ENCODE data around the gene RANBP10. TPM values are rescaled to one million over a fixed set of nuclear protein-coding genes. Genes with fewer than 3 reads are reported as not detected.

RANBP10 gene
- total and polyA plus RNA-seq, 2 of the 13 experiments (the other 11 are each of a cell fraction or from before 2014, with no cell fraction given): 9.2 to 22.7 TPM

- TF ChIP-seq ZNF704 (CRISPR knock-in tag; IDR thresholded peaks at IDR 0.05; ENCODE audit: borderline replicate concordance): peak; percentile 81; the same call in 1 of the 2 replicates
- TF ChIP-seq HNRNPUL1 (IDR thresholded peaks at IDR 0.05; ENCODE audit: low read depth, low read length): peak; percentile 59; the same call in 1 of the 2 replicates
- peak; percentile 90 for TF ChIP-seq YY1 (IDR thresholded peaks at IDR 0.05; ENCODE audit: insufficient read depth, insufficient replicate concordance, low read depth, low read length)
- no peak for TF ChIP-seq KIAA2018 (CRISPR knock-in tag; IDR thresholded peaks at IDR 0.05; ENCODE audit: borderline replicate concordance)
- TF ChIP-seq ZNF816 (CRISPR knock-in tag; IDR thresholded peaks at IDR 0.05; ENCODE audit: borderline replicate concordance): peak; percentile 84; the same call in 1 of the 2 replicates
- peak; percentile 84 for TF ChIP-seq YEATS4 (CRISPR knock-in tag; IDR thresholded peaks at IDR 0.05; ENCODE audit: borderline replicate concordance)
- TF ChIP-seq ZNF687 (CRISPR knock-in tag; IDR thresholded peaks at IDR 0.05): peak; percentile 96
- TF ChIP-seq REPIN1 (CRISPR knock-in tag; IDR thresholded peaks at IDR 0.05; ENCODE audit: borderline replicate concordance, low read depth): peak; percentile 94
- peak; percentile 81 for TF ChIP-seq BCL3 (CRISPR knock-in tag; IDR thresholded peaks at IDR 0.05)
- TF ChIP-seq ZNF569 (CRISPR knock-in tag; IDR thresholded peaks at IDR 0.05; ENCODE audit: borderline replicate concordance): peak; percentile 4; the same call in 1 of the 2 replicates
- no peak for TF ChIP-seq ZNF282 (IDR thresholded peaks at IDR 0.05; ENCODE audit: partially characterized antibody)
- TF ChIP-seq ZNF660 (CRISPR knock-in tag; IDR thresholded peaks at IDR 0.05; ENCODE audit: borderline replicate concordance, low read depth): no peak; the same call in 1 of the 2 replicates
Observed at GRCh38 chr16:67846320-67847063, 40.1 kb upstream of the RANBP10 start, which contains the start of gene NUTF2 (continued).

Data from HepG2 (cell line).